Esophagus squamous epithelium (tissue), 5 donors: Measurements from ENCODE around the gene GABBR2. TPM values are rescaled to one million over a fixed set of nuclear protein-coding genes. Genes with fewer than 3 reads are reported as not detected.
"Not testable (repeated sequence)": the region's sequence is repeated elsewhere in the genome, so short reads cannot be mapped to it uniquely, and the experiment has no call there.

ENCODE experiments used
- DNase-seq: peaks from one replicate; lab custom pipeline; 2025; lab: John Stamatoyannopoulos, UW
- H3K27ac ChIP-seq, 4 donors: fragments of 200-600 bp; sonication (generic); one replicate each; pipeline ENCODE4 v1.5.1; 2016 to 2019; ENCODE audit warnings: mild to moderate bottlenecking in 1 of 4
- H3K27me3 ChIP-seq, 4 donors: fragments of 200-600 bp; sonication (generic); 1 replicate in 3 of 4; 2 replicates in 1 of 4; pipeline versions ENCODE4 v1.5.1 to v1.6.0; 2017 to 2021; ENCODE audit warnings: antibody characterized with exemption in 1 of 4
- H3K36me3 ChIP-seq, 3 donors: fragments of 200-600 bp; sonication (generic); one replicate each; pipeline ENCODE4 v1.5.1; 2016 to 2019
- H3K4me1 ChIP-seq, 3 donors: fragments of 200-600 bp; sonication (generic); one replicate each; pipeline ENCODE4 v1.5.1; 2017 to 2019
- H3K4me3 ChIP-seq, 4 donors: fragments of 200-600 bp; sonication (generic); 1 replicate in 3 of 4; 2 replicates in 1 of 4; pipeline ENCODE4 v1.5.1; 2016 to 2019; ENCODE audit warnings: mild to moderate bottlenecking in 2 of 4, moderate library complexity in 1 of 4
- H3K9me3 ChIP-seq, 3 donors: fragments of 200-600 bp; sonication (generic); one replicate each; pipeline ENCODE4 v1.5.1; 2016 to 2019
- CTCF ChIP-seq, 6 experiments: fragments of 450-650 bp in 4 of 6; fragments of 200-600 bp in 2 of 6; sonication (generic) in 2 of 6; IDR thresholded peaks; one replicate each; pipeline ENCODE4 v1.5.1; 2016 to 2019; ENCODE audit warnings: antibody characterized with exemption in 6 of 6, mild to moderate bottlenecking in 4 of 6, moderate library complexity in 4 of 6
- POLR2A ChIP-seq, 4 donors: fragments of 450-650 bp; IDR thresholded peaks; one replicate each; pipeline ENCODE4 v1.6.1; 2017; ENCODE audit warnings: antibody characterized with exemption in 4 of 4, mild to moderate bottlenecking in 4 of 4, moderate library complexity in 3 of 4
- WGBS, 2 donors: methylation state at CpG; one replicate each; pipeline ENCODE4 v1.1.5; 2018; 5-methylcytosine and 5-hydroxymethylcytosine counted together
- intact Hi-C: fragments of 100-400 bp; cut with DNase I; formaldehyde crosslinking; loops from one replicate; pipeline ENCODE4 v1.15.0; 2022
- total RNA-seq, 4 donors: library from RNA; depleted of rRNA; stranded (reverse); fragments of >200 nt; gene quantifications; one replicate each; pipeline ENCODE4 v1.1.0, GENCODE V29; 2016
- donor health status: DM: yes; HTN: yes; CAD: no.

Gene GABBR2
- total RNA-seq, 4 donors from 2014 or later: not detected

- Histone ChIP-seq H3K27me3 (peaks cover 0 to 8% (median 0%) of the 10 kb centered on the region in 4 donors), H3K27ac (no peak overlapping the region), H3K4me1 (no peaks in the 10 kb centered on the region), H3K4me3 (no peak overlapping the region), H3K9me3 (no peaks in the 10 kb centered on the region), H3K36me3 (no peaks in the 10 kb centered on the region)
- WGBS, 2 donors: 63 to 81% methylated on average over 6 to 7 of the region's 7 CpGs
- TF ChIP-seq POLR2A (IDR thresholded peaks at IDR 0.05) (no peak), CTCF (IDR thresholded peaks at IDR 0.05) (no peak)
- DNase-seq: no peak
- intact Hi-C loops: no loop called here
Observed at GRCh38 chr9:98688710-98689495, 19.8 kb downstream of the GABBR2 start.

GRCh38 chr9:98687911-98688310 is 20.8 kb downstream of the GABBR2 start:
- no peaks in the 10 kb centered on the region for H3K4me1 ChIP-seq
- intact Hi-C loops: no loop called here
- H3K27ac ChIP-seq: no peak overlapping the region
- DNase-seq: no peak
- TF ChIP-seq CTCF (IDR thresholded peaks at IDR 0.05) (no peak), POLR2A (IDR thresholded peaks at IDR 0.05) (no peak)
- no peaks in the 10 kb centered on the region for H3K27me3 ChIP-seq
- no peaks in the 10 kb centered on the region for H3K36me3 ChIP-seq
- H3K9me3 ChIP-seq: no peaks in the 10 kb centered on the region
- WGBS, 2 donors: 100% methylated on average over 1 of the region's 1 CpG; no CpG with 5 or more reads in 1 of the 2 donors
- H3K4me3 ChIP-seq: no peak overlapping the region

GRCh38 chr9:98686961-98687855 is 21.5 kb downstream of the GABBR2 start:
- 46 to 47% methylated on average over 5 to 6 of the region's 7 CpGs for WGBS, 2 donors
- H3K4me1 ChIP-seq: no peaks in the 10 kb centered on the region
- H3K27me3 ChIP-seq: no peaks in the 10 kb centered on the region
- no peak for DNase-seq
- intact Hi-C loops: no loop called here
- H3K36me3 ChIP-seq: no peaks in the 10 kb centered on the region
- H3K4me3 ChIP-seq: no peak overlapping the region
- no peak overlapping the region for H3K27ac ChIP-seq
- TF ChIP-seq CTCF (IDR thresholded peaks at IDR 0.05) (no peak), POLR2A (IDR thresholded peaks at IDR 0.05) (no peak)
- H3K9me3 ChIP-seq: no peaks in the 10 kb centered on the region

- H3K4me1 ChIP-seq, DNase-seq, H3K4me3 ChIP-seq, H3K27ac ChIP-seq, H3K27me3 ChIP-seq, H3K36me3 ChIP-seq, intact Hi-C loops, H3K9me3 ChIP-seq: not testable (repeated sequence)
- WGBS, 2 donors: 76 to 100% methylated on average over 2 of the region's 2 CpGs
Observed at GRCh38 chr9:98684816-98685215, 23.9 kb downstream of the GABBR2 start.

- 22 to 28% methylated on average over 9 of the region's 9 CpGs for WGBS, 2 donors
- intact Hi-C loops: no loop called here
Observed at GRCh38 chr9:98678244-98678842, 30.4 kb downstream of the GABBR2 start.

More at GRCh38 chr9:98678244-98678842, 30.4 kb downstream of the GABBR2 start:
- Histone ChIP-seq H3K9me3 (no peaks in the 10 kb centered on the region), H3K27me3 (peaks cover 0 to 23% (median 0%) of the 10 kb centered on the region in 4 donors), H3K36me3 (no peaks in the 10 kb centered on the region), H3K4me1 (no peaks in the 10 kb centered on the region), H3K27ac (no peak overlapping the region), H3K4me3 (no peak overlapping the region)
- TF ChIP-seq POLR2A (IDR thresholded peaks at IDR 0.05): no peak
- peak in 3 of 6 experiments; percentile 9 to 51 (median 23) for TF ChIP-seq CTCF (IDR thresholded peaks at IDR 0.05)
- DNase-seq: no peak
